ENCODE measurements around the gene IGSF10.

- TF ChIP-seq POLR2A (IDR thresholded peaks at IDR 0.05; ENCODE audit: low read length) (no peak), GATA1 (IDR thresholded peaks at IDR 0.05; ENCODE audit: low read depth, low read length) (no peak)
These were observed 26.5 kb downstream of the IGSF10 start for GRCh38 chr3:151434151-151434890.

Data from erythroblast (primary cell).